ENCODE data around the gene FOXP1. TPM values are rescaled to one million over a fixed set of nuclear protein-coding genes. Genes with fewer than 3 reads are reported as not detected.

Gene FOXP1
- total and polyA plus RNA-seq, 2 of the 13 experiments (the other 11 are each of a cell fraction or from before 2014, with no cell fraction given): 40.4 to 59.0 TPM

DNA sequence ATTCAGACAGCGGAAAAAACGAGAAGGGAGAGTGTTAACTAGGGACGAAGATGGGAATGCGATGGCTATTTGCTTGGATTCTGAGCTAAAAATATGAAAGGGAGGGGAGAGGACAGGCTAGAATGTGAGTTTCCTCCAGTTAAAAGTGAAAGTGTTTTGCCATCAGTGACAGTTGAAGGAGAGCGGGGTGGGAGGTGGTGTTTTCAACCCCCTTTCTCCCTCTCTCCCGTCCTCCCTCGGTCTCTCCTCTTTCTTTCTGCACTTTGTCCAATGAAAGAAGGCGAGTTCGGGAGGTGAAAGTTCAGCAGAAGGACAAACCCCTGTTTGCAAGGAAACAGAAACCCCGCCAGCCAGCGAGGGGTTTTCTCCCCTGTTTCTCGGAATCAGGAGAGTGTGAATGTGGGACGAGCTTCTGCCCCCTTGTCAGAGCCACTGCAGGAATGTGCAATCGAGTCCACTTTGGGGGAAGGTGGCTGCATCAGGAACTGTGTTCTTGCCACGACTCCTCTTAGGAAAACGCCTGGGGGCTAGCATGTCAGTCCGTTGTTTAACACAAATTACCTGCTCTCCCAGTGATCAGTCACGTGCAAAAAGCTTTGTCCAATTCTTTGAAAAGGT is 975 bp upstream of the FOXP1 start (continued):
- TF ChIP-seq SRSF4 (IDR thresholded peaks at IDR 0.05; ENCODE audit: low read depth, low read length, poor library complexity, severe bottlenecking) (no peak), ZNF296 (CRISPR knock-in tag; conservative IDR thresholded peaks at IDR 0.05) (no peak), ZNF570 (CRISPR knock-in tag; IDR thresholded peaks at IDR 0.05; ENCODE audit: borderline replicate concordance) (no peak), RNF2 (conservative IDR thresholded peaks at IDR 0.05; ENCODE audit: low read depth) (no peak), ZNF431 (CRISPR knock-in tag; IDR thresholded peaks at IDR 0.05; ENCODE audit: borderline replicate concordance, low read depth) (no peak), NFIB (CRISPR knock-in tag; IDR thresholded peaks at IDR 0.05; ENCODE audit: borderline replicate concordance) (no peak), HMG20A (CRISPR knock-in tag; IDR thresholded peaks at IDR 0.05; ENCODE audit: borderline replicate concordance) (no peak; the same call in 1 of the 2 replicates), ZFP36L2 (CRISPR knock-in tag; IDR thresholded peaks at IDR 0.05) (no peak), BHLHE40 (IDR thresholded peaks at IDR 0.05; ENCODE audit: low read length) (peak; percentile 42; the same call in 1 of the 2 replicates), ZNF792 (CRISPR knock-in tag; IDR thresholded peaks at IDR 0.05) (no peak), ZNF546 (CRISPR knock-in tag; conservative IDR thresholded peaks at IDR 0.05) (no peak), ZNF782 (CRISPR knock-in tag; IDR thresholded peaks at IDR 0.05; ENCODE audit: borderline replicate concordance) (no peak), ZNF350 (CRISPR knock-in tag; IDR thresholded peaks at IDR 0.05; ENCODE audit: borderline replicate concordance, low read depth) (peak; percentile 41; the same call in 1 of the 2 replicates), ZNF768 (CRISPR knock-in tag; IDR thresholded peaks at IDR 0.05) (no peak), ZC3H4 (CRISPR knock-in tag; IDR thresholded peaks at IDR 0.05; ENCODE audit: borderline replicate concordance) (peak; percentile 57; the same call in 1 of the 2 replicates)
- TF ChIP-seq, protein P1, sequence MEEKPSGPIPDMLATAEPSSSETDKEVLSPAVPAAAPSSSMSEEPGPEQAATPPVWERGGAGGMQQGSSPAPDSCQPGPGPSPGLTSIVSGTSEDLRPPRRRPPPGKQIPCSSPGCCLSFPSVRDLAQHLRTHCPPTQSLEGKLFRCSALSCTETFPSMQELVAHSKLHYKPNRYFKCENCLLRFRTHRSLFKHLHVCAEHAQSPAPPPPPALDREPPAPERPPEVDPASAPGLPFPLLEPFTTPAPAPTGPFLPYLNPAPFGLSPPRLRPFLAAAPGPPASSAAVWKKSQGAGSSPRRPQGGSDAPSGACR (CRISPR knock-in tag; IDR thresholded peaks at IDR 0.05): no peak
- TF ChIP-seq, protein P2, sequence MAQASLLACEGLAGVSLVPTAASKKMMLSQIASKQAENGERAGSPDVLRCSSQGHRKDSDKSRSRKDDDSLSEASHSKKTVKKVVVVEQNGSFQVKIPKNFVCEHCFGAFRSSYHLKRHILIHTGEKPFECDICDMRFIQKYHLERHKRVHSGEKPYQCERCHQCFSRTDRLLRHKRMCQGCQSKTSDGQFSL (CRISPR knock-in tag; IDR thresholded peaks at IDR 0.05): no peak
- TF ChIP-seq, protein P3, sequence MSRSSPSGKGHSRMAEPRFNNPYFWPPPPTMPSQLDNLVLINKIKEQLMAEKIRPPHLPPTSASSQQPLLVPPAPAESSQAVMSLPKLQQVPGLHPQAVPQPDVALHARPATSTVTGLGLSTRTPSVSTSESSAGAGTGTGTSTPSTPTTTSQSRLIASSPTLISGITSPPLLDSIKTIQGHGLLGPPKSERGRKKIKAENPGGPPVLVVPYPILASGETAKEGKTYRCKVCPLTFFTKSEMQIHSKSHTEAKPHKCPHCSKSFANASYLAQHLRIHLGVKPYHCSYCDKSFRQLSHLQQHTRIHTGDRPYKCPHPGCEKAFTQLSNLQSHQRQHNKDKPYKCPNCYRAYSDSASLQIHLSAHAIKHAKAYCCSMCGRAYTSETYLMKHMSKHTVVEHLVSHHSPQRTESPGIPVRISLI (CRISPR knock-in tag; IDR thresholded peaks at IDR 0.05; ENCODE audit: borderline replicate concordance): no peak
- TF ChIP-seq, protein P4, sequence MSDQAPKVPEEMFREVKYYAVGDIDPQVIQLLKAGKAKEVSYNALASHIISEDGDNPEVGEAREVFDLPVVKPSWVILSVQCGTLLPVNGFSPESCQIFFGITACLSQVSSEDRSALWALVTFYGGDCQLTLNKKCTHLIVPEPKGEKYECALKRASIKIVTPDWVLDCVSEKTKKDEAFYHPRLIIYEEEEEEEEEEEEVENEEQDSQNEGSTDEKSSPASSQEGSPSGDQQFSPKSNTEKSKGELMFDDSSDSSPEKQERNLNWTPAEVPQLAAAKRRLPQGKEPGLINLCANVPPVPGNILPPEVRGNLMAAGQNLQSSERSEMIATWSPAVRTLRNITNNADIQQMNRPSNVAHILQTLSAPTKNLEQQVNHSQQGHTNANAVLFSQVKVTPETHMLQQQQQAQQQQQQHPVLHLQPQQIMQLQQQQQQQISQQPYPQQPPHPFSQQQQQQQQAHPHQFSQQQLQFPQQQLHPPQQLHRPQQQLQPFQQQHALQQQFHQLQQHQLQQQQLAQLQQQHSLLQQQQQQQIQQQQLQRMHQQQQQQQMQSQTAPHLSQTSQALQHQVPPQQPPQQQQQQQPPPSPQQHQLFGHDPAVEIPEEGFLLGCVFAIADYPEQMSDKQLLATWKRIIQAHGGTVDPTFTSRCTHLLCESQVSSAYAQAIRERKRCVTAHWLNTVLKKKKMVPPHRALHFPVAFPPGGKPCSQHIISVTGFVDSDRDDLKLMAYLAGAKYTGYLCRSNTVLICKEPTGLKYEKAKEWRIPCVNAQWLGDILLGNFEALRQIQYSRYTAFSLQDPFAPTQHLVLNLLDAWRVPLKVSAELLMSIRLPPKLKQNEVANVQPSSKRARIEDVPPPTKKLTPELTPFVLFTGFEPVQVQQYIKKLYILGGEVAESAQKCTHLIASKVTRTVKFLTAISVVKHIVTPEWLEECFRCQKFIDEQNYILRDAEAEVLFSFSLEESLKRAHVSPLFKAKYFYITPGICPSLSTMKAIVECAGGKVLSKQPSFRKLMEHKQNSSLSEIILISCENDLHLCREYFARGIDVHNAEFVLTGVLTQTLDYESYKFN (CRISPR knock-in tag; conservative IDR thresholded peaks at IDR 0.05): peak; percentile 51
- TF ChIP-seq, protein P5, sequence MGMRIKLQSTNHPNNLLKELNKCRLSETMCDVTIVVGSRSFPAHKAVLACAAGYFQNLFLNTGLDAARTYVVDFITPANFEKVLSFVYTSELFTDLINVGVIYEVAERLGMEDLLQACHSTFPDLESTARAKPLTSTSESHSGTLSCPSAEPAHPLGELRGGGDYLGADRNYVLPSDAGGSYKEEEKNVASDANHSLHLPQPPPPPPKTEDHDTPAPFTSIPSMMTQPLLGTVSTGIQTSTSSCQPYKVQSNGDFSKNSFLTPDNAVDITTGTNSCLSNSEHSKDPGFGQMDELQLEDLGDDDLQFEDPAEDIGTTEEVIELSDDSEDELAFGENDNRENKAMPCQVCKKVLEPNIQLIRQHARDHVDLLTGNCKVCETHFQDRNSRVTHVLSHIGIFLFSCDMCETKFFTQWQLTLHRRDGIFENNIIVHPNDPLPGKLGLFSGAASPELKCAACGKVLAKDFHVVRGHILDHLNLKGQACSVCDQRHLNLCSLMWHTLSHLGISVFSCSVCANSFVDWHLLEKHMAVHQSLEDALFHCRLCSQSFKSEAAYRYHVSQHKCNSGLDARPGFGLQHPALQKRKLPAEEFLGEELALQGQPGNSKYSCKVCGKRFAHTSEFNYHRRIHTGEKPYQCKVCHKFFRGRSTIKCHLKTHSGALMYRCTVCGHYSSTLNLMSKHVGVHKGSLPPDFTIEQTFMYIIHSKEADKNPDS (CRISPR knock-in tag; IDR thresholded peaks at IDR 0.05): no peak
